Activated CD4-positive, alpha-beta T cell treated with anti-CD3 and anti-CD28 coated beads, Interleukin-2, Interleukin-4, amounts not matched to agents 100 ng/mL and 50 ng/mL, durations not matched to agents 16 hours and 8 hours (primary cell): ENCODE data around the gene SCN8A.

ENCODE experiments used
- DNase-seq: peaks from one replicate; pipeline ENCODE4 v3.0.0-alpha.2; 2020; ENCODE audit warnings: low spot score

The SCN8A gene

DNA sequence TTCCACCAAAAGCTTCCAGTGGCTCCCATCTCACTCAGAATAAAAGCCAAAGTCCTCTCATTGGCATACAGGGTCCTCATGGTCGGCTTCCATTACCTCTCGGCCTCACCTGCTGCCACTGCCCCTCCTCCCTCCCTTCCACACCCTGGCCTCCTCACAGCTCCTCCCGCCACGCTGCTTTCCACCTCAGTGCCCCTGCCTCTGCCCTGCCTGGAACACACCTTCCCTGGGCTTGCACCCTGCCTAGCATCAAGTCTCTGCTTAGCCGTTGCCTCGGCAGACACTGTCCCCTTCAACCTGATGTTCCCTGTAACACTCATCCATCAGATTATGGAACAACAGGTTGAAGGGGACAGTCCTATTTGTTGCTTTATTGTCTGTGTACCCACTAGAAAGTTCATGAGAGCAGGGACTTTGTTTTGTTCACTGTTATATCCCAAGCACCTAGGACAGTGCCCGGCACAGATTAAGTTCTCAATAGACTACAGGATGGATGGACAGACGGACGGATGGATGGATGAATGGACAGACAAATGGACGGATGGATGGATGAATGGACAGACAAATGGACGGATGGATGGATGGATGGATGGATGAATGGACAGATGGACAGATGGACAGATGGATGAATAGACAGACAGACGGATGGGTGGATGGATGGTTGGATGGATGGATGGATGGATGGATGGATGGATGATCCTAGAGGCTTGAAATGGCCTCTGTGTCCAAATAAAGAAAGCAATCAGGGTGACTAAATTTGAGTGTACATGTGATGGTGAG is 242.6 kb downstream of the SCN8A start:
- DNase-seq, result no peak

DNA sequence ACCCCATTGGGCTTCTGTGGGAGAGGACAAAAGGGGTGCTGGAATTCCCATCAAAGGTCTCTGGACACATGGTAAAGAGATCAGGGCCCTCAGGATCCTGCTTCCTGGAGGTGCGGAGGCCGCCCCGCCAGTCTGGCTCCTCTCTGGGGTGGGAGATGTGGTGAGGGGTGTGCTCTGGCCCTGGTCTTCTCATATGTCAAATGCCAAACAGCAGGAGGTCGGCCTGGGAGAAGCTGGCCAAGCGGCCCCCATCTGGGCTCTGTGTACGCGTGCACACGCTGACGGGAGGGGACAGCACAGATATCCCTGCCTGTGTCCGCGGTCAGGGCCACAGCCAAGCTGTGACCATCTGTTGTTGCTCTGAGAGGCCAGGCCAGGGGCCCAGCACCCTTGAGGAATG is 243.4 kb downstream of the SCN8A start:
- no peak for DNase-seq

DNA sequence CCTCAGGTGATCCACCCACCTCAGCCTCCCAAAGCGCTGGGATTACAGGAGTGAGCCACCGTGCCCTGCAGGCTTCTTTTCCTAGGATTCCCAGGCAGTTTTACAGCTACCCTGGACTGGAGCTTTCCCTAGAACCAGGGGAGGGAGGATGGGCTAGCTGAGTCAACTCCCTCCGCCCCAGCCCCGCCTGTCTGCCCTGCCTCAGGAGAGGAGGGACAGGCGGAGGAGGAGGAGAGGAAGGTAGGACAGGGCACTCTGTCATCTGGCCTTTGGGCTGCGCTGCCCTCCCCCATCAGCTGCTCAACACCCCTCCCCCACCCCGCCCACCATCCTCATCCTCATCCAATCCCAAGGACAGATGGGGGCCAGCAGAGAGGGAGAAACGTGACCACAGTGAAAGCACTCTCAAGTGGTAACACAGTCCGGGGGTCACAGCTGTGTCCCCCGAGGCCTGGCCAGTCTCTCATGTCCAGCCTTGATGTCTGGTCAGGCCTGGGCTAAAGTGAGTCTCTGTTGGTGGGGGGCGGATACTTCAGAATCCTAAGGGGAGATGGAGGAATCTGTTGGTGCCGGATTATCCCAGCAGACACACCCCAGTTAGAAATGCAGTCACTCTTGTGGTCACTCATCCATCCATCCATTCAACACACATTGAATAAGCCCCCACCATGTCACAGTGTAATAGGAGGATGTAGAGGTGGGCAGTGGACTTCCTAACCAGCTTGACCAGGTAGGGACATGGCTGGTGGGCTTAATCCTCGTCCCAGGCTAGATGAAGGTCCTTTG is 245.2 kb downstream of the SCN8A start:
- no peak for DNase-seq

DNA sequence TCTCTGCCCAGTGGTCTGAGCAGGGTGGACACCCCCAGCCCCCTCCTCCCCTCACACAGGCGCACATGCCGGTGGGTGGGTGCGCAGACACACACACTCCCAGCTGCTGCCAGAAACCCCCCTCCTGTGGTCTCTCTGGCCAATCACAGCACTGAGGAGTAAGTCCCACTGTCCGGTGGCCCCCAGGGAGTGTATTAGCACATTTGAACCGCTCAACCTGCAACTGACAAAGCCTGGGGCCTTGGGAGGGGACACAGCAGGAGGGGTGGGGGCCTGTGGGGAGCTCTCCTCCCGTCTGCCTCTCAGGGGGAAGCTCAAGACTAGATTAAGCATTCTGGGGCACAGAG is 245.8 kb downstream of the SCN8A start:
- DNase-seq, result no peak

DNA sequence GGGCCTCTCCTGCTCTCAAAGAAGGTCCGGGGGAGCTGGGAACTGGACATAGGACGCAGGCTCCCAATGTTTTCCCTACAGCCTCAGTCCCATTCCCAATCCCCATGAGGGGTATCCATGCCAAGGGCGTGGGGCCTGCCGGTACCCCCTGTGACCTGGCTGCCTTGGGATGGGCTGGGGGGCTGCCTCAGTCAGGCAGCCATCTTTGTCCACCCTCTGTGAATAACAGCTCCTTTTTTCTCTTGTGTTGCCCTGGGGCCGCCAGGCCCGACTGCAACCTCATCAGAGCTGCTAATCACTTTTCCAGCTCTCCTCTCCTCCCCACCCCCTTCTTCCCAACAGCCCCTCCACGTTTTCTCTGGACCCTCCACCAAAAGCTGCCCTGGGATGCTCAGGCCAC is 246.3 kb downstream of the SCN8A start:
- no peak for DNase-seq

DNA sequence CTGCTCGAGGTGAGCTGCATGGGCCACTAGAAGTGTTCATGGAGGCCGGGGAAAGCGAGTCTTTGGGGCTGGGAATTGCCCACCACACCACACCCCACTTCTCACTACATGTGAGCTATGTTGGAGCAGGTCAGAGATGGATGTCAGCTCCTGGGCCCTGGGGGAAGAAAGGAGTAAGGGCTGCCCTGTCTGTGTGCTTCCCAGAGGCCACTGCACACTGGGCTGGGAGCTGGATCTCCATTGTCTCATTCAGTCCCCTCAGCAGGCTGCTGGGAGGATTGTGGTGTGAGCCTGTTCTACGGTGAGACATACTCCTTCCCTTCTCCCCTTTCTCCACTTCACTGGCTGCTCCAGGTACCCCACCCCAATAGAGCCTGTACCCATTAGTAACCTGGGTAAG is 247.0 kb downstream of the SCN8A start:
- DNase-seq, result no peak

DNA sequence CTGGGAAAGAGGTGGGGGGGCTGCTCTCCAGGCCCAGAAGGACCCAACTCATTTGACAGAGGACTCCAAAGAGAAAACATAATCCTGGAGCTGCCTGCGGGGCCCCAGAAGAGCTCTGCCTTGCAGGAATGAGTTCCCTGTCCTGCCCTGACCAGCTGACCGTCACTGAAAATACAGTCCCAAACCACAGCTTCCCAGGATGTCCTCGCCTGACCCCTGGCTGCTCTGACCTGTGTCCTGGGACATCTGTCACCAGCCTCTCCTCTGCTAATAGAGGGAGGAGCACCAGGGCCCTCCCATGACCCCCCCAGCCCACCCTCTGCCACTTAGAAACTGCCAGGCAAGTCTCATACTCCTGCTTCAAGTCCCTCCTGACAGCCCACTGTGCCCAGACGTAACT is 247.7 kb downstream of the SCN8A start:
- no peak for DNase-seq

DNA sequence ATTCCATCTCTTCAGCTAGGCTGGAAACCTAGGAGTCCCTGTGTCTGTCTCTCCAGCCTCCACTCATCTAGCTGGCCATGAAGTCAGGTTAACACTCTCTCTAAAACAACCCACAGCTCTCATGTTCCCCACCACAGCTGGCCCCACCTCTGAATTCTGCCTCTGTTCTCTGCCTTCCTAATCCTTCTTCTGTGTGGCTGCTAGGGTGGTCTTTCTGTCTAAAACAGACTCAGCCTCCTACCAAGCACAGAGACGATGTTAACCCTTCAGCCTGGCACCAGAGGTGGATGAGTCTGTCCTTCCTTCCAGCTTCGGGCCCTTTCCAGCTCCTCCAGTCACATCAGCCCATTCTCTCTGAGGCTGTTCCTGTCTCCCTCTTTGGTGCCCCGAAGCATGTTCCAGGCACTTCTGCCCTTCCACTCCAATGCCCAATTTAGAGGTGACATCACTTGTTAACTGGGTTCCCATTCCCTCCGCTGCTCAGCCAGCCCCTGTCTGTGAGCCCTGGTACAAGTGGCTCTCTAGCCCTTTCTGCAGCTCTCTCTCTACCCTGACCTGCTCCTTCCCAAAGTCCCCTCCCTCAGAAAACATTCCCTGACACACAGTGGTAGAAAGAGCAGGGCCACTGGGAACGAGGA is 248.4 kb downstream of the SCN8A start:
- DNase-seq, result no peak

DNA sequence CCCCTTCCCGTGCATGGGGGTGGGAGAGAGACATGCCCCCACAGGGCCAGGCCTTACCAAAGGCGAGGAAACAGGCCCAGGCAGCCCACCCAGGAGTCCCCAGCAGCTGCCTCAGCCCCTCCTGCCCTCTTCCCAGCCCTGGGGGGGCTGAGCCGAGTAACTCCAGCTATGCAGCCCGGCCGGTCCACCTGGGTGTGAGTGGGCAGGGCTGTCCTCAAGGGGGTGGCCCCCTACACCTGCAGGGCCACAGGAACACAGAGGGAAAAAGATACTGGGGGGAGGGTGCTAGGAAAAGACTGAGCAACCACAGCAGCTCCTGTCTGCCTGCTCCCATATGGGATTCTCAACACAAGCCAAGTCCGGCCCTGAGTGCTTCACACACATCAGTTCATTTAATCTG is 249.9 kb downstream of the SCN8A start:
- DNase-seq, result no peak

DNA sequence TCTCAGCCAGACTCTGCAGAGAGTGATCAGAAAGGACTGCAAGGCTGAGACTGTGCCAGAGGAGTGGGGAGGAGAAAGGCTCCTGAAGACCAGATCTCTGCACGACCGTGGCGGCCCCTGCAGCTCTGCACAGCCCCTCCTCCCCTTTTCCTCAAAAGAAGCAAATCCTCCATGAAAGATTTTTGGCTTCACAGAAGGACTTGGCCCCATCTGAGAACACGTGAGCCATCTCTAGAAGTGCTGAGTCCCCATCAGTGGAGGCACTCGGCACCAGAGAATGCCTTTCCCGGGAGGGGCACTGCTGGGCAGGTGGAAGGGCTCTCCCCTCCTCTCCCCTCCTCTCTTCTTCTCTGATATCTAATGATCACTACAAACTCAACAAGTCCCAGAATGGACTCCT is 250.7 kb downstream of the SCN8A start:
- DNase-seq, result no peak

DNA sequence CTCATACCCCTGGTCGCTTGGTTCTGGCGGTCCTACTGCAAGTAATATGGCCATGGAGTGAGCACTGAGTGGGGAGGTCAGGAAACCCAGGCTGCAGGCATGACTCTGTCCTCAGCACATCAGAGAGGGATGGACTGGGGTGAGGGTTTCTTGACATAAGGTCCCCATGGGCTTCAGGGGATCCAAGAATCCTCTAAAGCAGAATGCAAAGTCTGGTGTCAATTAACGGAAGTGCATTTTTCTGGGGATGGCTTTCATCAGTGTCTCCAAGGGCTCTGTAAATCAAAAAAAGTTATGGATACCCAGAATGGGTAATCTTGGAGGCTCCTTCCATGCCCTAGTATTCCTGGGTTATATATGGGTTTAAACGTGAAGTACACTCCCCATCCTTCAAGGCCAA is 253.8 kb downstream of the SCN8A start:
- no peak for DNase-seq

DNA sequence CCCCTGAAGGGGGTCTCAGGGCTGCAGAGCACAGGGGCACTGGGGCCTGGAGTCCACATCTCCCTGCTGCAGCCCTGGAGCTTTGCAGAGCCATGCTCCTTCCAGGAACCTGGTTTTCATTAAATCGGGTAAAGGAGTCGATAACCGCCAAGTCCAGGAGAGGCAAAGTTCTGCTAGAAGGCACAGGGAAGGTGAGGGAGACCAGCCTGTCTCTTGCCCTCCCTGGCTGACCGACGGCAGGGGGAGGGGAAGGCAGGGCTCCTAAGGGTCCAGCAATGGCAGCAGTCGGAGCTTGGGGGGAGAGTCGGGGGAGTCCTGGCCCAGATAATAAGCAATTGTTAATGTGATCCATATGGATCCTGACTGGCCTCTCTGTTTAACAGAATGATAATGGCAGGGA is 254.4 kb downstream of the SCN8A start:
- no peak for DNase-seq

DNA sequence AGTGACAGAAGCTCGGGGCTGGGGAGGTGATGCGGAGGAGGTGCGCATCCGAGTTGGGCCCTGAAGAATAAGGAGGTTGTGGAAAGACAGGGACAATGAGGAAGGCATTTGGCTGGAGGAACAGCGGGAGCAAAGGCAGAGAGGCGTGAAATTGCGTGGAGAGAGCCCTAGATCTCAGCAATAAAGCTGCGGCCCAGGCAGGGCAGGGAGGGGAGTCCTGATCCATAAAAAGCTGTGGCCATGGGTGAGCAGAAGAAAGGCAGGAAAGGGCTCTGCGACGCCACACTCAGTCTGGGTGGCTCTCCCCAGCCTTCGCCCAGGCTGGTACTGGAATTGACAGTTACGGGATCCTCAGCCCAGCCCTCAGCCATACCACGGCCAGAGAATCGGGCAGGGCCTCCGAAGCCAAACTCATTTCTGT is 255.2 kb downstream of the SCN8A start:
- no peak for DNase-seq

DNA sequence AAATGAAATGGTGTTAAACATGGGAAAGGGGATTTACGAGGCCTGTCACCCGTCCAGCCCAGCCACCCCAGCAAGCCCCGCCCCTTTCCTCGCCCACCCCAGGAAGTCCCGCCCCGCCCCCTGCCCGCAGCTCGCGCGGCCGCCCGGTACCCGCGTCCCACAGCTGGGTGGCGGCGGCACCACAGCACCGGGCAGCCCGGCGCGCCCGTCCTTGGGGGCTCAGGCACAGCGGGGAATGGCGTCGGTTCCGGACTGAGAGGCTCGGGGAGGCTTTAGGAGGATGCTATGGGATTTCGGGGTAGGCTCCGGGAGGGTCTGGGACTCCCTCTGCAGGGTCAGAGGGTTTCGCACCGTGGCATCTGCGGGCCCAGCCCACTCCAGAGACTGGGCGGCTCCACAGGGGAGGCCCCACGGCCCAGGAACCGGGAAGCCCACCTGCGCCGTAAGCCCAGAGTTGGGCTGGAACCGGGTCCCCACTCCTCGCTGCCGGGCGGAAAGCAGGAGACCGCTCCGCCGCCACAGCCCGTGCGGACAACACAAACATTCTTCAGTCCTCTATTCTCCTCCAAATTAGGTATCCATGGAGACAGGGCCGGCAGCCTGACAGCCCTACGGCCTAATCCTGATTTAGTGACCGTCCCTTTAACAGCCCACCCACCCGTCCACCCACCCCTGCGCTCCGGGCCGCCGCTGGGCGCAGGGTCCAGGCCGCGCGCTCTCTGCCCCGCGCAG is 256.0 kb downstream of the SCN8A start:
- no peak for DNase-seq

DNA sequence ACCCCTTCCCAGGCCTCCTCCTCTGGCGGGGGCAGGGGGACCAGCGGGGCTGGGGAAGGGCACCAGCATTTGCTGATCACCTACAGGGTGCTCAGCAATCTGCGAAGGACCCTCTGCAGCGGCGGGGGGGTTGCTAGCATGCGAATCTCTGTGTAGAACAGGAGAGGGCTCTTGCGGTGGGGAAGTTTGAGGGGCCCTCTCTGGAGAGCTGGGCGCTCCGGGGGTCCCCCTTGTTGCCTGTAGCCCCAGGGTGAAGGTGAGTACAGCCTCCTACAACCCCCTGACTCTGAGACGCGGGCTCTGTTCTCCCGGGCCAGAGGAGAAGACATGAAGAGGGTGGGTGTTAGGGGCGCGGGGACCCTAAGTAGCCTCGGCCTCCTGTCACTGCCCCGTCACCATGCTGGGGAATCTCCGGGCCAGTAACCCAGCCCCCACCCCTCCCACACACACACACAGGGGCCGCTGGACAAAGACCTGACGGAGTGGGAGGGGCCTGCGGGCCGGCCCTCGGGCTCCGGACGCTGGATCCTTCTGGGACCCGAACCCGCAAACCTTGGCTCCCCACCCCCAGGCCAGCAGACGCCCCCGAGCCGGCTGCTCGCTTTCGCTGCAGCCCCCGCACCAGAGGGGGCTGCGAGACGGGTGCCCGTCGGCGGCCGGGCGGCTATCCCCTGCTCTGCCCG is 256.8 kb downstream of the SCN8A start:
- no peak for DNase-seq

DNA sequence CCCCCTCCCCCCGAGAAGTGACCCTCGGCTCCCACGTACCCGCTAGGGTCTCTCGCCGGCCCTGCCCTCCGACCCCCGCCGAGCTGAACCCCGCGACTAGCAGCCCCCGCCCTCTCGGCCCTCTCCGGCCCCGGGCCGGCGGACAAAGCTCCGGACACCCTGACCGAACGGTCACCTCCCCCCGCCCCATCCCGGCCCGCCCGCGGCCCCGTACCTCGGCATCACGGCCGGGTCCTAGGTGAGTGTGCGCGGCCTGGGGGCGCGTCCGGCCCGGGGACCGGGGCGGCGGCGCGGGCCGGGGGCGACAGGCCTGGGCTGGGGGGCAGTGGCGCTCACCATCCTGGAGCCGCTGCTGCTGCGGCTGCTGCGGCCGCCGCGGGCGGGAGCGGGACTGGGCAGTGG is 257.3 kb downstream of the SCN8A start, which contains the start of gene FIGNL2:
Gene FIGNL2, minus strand, starts transcription at position 393 of the 402 bp plus-strand sequence. CDS start 26,305 bp downstream, outside the sequence.
- DNase-seq, result no peak

DNA sequence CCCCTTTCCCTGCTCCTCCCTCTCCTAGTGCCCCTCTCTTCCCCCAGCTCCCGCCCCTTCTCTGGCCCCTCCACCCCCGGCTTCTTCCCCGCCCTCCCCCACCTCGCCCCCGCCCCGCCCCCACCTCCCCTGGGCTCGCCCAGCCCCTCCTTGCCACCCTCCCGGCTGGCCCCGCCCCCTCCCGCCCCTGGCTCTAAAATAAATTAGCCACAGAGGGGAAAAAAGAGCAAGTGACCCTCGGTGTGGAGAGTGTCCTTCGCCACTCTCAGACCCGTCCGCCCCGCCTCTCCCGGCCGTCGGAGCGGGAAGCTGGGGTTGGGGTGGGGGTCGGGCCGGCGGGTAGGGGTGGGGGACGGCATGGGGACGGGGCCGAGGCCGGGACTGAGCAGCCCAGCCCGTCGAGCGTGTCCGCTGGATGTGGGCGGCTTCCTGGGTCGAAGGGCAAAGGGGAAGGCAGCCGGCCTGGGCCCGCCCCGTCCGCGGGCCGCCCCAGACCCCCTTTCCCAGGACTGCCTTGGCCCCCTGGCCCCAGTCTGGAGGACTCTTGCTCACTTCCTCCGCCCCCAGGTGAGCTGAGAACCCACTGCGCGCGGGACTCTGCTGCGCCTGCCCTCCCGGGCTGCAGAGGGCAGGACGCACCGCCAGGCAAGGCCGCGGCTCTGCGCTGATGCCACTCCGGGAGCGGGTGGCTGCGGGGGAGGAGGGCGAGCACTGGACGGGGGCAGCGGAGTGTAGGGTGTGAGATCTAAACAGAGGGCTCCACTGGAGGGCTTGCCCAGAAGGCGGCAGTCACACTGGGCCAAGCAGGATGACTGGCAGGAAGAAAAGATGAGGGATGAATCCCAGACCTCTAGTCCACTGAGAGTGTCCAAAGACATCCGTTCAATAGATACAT is 258.1 kb downstream of the SCN8A start:
- DNase-seq, result no peak

DNA sequence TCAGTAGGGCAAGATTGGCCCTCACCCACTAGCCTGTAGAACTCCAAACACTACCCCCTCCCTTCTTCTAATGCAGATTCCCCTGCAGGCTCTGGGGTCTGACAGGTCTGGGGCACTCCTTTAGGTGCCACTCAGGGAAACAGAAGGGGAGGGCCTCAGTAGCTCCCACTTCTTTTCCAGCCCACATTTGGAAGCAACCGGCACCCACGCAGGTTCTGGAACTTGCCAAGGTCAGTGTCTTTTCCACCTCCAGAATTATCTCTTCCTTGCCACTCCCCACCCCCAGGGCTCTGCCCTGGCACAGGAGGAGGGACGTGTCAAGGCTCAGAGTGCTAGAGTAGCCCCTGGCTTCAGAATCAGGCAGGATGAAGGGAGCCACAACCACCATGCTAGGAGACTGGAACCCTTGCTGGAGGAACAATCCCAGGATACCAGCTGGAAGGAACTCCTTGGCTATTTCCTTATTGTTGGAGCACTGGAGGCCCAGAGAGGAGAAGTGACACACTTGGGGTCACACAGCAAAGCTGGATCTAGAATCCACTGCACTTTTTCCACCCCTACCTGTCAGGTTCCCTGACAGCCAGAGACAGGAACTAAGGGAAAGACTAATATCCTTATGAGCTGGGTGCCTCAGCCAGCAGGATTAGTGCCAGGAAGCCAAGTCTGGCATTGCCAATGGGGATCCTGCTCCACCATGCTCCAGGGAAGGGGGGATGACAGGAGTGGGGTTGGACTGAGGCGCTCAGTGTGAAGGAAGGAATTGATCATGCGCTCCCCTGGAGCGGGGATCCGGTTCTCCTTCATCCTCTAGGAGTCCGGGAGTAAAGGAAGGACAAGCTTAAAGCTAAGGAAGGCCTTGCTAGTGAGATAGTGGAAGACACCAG is 259.3 kb downstream of the SCN8A start:
- no peak for DNase-seq

DNA sequence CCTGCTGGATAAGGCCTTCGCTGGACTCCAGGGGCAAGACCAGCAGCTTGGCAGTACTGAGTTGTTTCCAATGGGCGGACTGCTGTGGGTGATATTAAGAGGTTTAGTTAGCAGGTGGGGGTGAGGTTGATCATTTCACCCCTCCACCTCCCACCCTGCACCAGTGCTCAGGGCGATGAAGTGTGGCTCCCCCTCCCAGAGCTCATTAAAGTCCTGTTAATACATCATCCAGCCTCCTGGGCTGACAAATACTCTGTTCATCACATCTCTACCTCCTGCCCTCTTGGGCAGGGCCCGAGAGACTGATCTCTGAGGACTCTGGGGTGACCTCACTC is 259.9 kb downstream of the SCN8A start:
- no peak for DNase-seq
